Measurements from ENCODE around the gene DUOX2. TPM values are rescaled to one million over a fixed set of nuclear protein-coding genes. Genes with fewer than 3 reads are reported as not detected.
"Not testable (repeated sequence)": the region's sequence is repeated elsewhere in the genome, so short reads cannot be mapped to it uniquely, and the experiment has no call there.

DUOX2 gene
- total RNA-seq, 2 donors from 2014 or later = 0.42 TPM; not detected in 1

DNA sequence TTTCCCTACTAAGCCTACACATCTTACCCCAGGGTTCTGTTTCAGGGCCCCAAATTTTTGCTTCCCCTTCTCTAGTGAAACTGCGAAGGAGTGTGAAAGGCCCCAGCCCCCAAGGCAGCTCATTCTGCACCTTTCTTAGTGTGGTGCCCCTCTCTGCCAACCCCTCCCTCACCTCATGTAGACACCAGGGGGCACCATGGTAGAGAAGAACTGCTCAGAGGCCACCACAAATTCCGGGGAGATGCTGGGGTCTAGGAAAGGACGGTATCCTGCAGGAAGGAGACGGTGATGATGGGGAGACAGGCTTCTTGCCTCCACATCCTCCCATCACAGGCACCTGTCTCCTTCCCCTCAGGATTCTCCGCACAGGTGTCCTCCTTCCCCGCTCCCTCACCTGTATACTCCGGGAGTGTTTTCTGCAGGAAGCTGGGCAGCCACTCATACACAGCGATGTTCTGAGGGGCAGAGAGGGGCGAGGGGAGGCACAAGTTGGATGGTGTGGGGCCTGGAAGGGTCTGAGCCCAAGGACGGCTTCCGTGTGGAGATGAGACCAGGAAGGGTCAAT is 3.6 kb downstream of the DUOX2 start:
- DNase-seq (ENCODE audit: low spot score) (no peak), ATAC-seq (ENCODE audit: insufficient number of reproducible peaks, low FRiP score, low read depth) (no peak)
- Histone ChIP-seq H3K4me3 (no peak overlapping the region), H3K27me3 (replicated peaks; ENCODE audit: insufficient read depth) (peaks cover 8% of the 10 kb centered on the region), H3K9me3 (no peaks in the 10 kb centered on the region), H3K27ac (no peak overlapping the region), H3K36me3 (no peaks in the 10 kb centered on the region), H3K4me1 (ENCODE audit: control insufficient read depth in 1 of 2, low read depth in 2 of 2) (peaks cover 10 to 30% of the 10 kb centered on the region in 2 donors)
- no peak for TF ChIP-seq CTCF (IDR thresholded peaks at IDR 0.05)

DNA sequence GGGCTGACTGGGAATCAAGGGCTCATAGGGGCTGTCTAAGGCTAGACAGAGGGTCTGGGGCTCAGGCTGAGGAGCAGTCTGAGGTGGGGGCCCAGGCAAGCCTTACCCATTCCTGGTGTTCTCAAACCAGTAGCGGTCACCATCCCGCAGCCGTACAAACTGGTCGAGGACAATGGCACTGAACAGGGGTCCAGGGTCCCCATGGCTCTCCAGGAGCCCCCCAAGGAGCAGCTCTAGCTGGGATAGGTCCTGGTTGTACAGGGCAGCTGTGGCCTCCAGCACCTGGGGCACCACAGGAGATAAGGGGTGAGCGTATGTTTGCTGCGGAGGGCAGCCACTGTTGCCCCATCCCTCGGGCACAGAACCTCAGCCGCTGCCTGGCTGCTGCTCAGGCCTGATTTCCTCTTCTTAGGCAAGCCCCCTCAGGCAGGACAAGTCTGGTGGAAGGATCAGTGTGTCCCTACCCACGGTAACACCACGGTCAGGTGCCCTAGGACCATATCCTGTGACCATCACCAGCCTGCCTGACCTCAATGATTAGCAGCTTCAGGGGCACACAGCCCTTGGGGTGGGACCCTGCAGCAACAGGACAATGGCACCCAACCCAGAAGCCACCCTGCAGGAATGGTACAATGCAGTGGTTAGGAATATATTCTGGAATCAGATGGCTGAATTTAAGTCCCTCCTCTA is 5.9 kb downstream of the DUOX2 start:
- TF ChIP-seq CTCF (IDR thresholded peaks at IDR 0.05) = no peak
- H3K9me3 ChIP-seq = no peaks in the 10 kb centered on the region
- H3K4me1 ChIP-seq (ENCODE audit: control insufficient read depth in 1 of 2, low read depth in 2 of 2) = peaks cover 7 to 14% of the 10 kb centered on the region in 2 donors
- no peak for DNase-seq (ENCODE audit: low spot score)
- no peak overlapping the region for H3K27ac ChIP-seq
- no peaks in the 10 kb centered on the region for H3K36me3 ChIP-seq
- peaks cover 5% of the 10 kb centered on the region for H3K27me3 ChIP-seq (replicated peaks; ENCODE audit: insufficient read depth)
- no peak overlapping the region for H3K4me3 ChIP-seq
- no peak for ATAC-seq (ENCODE audit: insufficient number of reproducible peaks, low FRiP score, low read depth)

- H3K4me3 ChIP-seq = no peak overlapping the region
- no peaks in the 10 kb centered on the region for H3K36me3 ChIP-seq
- H3K27ac ChIP-seq = no peak overlapping the region
- H3K9me3 ChIP-seq = no peaks in the 10 kb centered on the region
- TF ChIP-seq CTCF (IDR thresholded peaks at IDR 0.05) = no peak
- no peak for DNase-seq (ENCODE audit: low spot score)
- ATAC-seq (ENCODE audit: insufficient number of reproducible peaks, low FRiP score, low read depth) = no peak
- no peaks in the 10 kb centered on the region for H3K4me1 ChIP-seq (ENCODE audit: control insufficient read depth in 1 of 2, low read depth in 2 of 2)
- H3K27me3 ChIP-seq (replicated peaks; ENCODE audit: insufficient read depth) = no peaks in the 10 kb centered on the region
These were observed 7.8 kb downstream of the DUOX2 start for GRCh38 chr15:45106002-45106790.

- DNase-seq (ENCODE audit: low spot score) (no peak), ATAC-seq (ENCODE audit: insufficient number of reproducible peaks, low FRiP score, low read depth) (no peak)
- Histone ChIP-seq H3K9me3 (no peaks in the 10 kb centered on the region), H3K4me3 (no peak overlapping the region), H3K4me1 (ENCODE audit: control insufficient read depth in 1 of 2, low read depth in 2 of 2) (no peaks in the 10 kb centered on the region), H3K27me3 (replicated peaks; ENCODE audit: insufficient read depth) (no peaks in the 10 kb centered on the region), H3K27ac (no peak overlapping the region), H3K36me3 (no peaks in the 10 kb centered on the region)
- no peak for TF ChIP-seq CTCF (IDR thresholded peaks at IDR 0.05)
These were observed 8.4 kb downstream of the DUOX2 start for GRCh38 chr15:45105586-45105985.

DNA sequence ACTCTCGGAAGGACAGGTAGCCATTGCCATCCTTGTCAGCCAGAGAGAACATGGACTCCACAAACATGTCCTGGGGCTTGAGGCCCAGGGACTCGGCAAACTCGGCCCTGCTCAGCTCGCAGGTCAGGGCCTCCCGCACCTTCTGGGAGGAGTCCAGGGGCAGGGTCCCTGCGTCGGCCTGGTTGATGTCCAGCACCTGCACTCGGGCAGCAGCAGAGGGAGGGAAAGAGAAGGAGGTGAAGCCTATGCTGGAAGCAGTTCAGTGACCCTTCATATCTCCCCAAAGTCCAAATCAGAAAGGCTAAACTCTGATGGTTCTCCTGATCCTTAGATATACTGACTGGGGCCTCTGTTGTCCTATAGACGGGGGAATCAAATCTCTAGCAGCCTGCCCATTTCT is 9.8 kb downstream of the DUOX2 start:
- H3K4me1 ChIP-seq (ENCODE audit: control insufficient read depth in 1 of 2, low read depth in 2 of 2); H3K9me3 ChIP-seq; H3K36me3 ChIP-seq; ATAC-seq (ENCODE audit: insufficient number of reproducible peaks, low FRiP score, low read depth); H3K4me3 ChIP-seq; H3K27me3 ChIP-seq (replicated peaks; ENCODE audit: insufficient read depth); DNase-seq (ENCODE audit: low spot score); H3K27ac ChIP-seq: not testable (repeated sequence)
